GM19035 (cell line): ENCODE measurements around the gene PHKB.

ENCODE experiments used
- ATAC-seq: cut with Tn5 transposase; IDR thresholded peaks from one replicate; pipeline ENCODE4 v1.9.1; 2021; ENCODE audit not compliant: unreplicated experiment

PHKB gene

DNA sequence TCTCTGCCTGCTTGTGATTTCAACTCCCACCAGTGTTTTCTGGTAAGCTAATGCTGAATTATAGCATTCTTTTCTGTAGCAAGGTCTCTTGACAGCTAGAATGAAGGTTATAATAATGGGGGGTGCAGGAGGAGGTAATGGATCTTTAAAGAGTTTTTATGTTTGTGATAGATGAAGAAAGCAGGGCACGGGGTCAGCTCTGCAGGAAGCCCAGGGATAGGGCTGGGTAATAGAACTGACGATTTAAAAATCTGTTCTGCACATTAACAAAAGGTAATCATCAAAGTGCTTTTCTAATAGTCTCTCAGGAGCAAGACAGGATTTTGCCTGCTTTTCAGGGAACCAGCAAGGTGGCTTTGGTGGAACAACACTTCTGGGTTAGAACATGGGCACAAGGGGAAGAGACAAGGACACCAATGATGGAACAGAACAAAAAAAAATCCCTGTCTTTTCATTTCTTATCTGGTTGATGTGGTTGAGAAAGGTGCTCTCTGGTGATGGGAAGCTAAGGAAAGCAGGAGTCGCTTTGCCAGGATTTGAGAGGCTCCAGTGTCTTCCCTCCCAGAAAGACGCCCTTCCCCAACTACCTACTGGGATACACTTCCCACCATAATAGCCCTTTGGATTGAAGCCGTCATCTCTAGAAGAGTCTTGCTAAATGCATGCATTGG lies 263.1 kb downstream of the PHKB start:
- ATAC-seq, result no peak

DNA sequence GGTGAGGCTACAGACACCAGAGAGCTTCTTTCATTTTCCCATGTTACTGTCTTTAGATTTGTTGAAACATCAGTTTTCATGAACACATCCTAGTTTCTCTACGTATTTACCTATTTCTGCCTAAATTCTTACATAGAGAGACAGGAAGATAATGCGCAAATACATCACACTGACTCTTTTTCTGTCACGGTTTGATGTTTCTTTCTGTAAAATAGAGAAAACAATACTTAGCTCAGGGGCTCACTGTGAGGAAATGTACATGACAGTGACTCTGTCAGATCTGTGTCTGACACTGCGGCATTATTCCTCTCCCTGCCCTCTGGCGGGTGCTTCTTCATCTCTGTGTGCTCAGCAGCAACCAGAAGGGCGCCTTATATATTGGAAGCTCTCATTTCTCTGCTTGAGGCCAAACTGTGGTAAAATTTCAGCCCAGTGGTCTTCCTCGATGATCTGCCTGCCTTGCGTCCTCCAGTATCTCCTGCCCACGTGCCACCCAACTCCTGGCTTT lies 264.1 kb downstream of the PHKB start:
- no peak for ATAC-seq

DNA sequence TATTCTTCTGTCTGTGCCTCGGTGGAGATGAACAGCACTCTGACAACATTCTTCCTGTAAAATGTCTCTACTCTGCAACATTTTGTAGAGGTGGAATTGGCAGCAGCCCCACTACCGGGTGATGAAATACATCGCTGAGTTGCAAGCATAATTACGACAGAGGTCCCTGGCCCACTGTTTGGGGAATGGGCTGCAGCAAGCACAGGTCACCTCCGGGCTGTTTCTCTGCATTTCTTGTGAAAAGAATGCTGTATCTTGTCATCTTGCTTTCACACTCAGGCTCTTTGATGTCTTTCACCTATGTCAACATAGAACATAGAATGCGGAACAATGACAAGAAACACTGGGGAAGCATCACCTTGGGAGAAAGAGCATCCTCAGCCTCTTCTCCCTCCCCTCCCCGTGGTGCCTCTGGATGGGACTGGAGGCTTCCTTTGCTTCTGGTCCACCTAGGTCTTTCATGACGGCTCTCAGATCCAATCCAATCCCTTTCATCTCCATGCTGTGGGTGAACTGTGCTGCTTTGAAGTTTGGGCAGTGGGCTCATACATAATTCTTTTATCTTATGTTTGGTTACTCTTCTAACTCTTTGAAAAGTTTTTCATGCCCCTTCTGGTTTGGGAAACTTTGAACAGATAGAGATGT lies 265.0 kb downstream of the PHKB start:
- no peak for ATAC-seq

DNA sequence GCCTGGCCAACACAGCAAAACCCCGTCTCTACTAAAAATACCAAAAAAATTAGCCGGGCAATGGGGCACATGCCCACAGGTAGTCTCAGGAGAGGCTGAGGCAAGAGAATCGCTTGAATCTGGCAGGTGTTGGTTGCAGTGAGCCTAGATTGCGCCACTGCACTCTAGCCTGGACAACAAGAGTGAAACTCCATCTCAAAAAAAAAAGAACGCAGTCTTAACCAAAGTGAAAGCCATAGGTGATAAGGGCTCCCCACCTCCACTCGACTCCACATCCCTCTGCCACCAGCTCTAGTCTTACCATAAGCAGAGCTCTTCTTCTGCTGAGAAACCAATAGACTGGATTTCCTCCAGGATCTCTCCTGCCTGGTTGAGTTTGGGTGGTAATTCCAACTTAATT lies 266.0 kb downstream of the PHKB start:
- ATAC-seq, result no peak

DNA sequence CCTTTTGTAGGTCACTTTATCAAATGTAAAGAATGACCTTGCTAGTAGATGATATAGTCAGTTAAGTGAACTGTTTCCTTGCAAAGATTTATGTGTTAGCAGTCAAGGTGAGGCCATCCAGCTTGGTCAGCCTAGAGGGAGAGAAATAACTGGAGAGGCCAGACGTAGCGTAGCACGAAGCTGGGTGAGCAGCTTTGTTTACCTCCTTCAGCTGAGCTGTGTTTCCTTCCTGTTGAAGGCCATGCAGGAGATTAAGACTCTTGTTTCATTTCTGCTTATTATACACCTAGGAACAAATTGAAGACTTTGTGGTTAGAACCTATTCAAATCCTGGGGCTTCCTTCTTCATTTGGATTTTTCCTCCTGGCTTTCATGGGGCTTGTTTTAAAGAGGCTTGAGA lies 267.1 kb downstream of the PHKB start:
- no peak for ATAC-seq

DNA sequence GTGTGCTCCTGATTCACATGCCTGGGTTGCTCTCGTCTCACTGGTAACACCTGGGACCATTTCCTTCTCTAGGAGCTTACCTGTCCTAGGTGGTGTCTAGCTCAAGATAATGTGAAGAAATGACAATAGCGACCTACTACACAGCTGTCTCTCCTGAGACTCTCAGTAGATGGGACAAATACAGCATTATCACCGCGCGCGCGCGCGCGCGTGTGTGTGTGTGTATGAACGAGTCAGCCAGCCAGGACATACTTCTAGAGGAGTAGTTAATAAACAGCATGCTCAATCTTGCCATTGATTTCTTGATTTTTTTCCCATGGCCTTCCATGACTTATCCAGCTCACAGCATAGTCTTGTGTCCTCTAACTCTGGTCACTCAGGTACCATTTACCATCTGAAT lies 268.6 kb downstream of the PHKB start:
- no peak for ATAC-seq

DNA sequence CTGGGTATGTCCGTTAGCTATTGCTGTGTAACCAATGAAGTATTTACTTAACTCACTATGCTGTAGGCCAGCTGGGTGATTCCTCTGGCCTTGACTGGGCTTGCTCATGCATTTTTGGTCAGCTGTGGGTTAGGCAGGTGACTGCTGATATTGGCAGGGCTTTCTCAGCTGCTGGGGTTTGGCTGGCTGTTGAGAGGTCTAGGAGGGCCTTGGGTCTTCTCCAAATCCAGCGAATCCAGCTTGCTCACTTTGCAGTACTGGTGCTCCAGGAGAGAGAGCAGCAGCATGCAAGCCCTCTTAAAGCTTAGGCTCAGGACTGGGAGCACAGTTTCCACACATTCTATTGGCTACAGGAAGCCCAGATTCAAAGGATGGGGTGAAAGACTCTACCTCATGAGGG lies 270.1 kb downstream of the PHKB start:
- ATAC-seq, result no peak

DNA sequence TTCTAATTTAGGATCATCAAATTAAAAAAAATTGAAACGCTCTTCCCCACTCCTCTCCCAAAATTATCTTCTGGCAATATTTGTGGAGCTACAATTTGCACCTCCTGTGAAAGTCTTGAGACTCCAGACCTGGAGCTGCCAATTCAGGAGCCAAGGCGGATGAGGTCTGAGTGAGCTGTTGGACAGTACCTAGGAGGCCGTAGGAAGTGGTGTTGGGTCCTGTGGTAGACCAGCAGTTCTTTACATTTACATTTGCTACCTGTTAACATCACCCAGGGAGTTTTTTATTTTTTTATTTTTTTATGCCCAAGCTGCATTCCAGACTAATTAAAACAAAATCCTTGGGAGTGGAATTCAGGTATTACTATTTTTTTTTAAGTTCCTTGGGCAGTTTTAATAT lies 271.0 kb downstream of the PHKB start:
- ATAC-seq, result no peak

DNA sequence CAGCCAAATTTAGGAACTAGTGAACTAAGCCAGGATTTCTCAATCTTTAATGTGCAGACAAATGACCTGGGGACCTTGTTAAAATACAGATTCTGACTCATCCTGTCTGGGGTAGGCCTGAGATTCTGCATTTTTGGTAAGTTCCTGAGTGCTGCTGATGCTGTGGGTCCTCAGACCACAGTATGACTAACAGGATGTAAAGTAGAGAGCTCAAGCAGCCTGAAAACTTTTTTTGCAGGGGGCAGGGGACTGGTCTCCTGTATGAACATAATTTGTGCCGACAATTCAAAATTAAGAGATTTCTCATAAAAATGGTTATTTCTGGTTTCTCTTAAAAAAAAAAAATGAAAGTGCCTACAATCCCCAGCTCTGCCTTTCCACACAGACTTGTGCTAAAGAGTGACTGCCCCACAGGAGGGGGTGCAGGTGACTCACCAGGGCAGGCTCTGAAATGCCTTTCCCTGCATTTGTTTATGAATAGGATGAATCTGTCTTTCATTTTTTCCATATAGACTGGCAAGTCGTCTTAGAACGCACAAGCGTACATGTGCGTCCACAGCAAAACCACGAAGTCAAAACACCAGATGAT lies 271.5 kb downstream of the PHKB start:
- ATAC-seq, result no peak

DNA sequence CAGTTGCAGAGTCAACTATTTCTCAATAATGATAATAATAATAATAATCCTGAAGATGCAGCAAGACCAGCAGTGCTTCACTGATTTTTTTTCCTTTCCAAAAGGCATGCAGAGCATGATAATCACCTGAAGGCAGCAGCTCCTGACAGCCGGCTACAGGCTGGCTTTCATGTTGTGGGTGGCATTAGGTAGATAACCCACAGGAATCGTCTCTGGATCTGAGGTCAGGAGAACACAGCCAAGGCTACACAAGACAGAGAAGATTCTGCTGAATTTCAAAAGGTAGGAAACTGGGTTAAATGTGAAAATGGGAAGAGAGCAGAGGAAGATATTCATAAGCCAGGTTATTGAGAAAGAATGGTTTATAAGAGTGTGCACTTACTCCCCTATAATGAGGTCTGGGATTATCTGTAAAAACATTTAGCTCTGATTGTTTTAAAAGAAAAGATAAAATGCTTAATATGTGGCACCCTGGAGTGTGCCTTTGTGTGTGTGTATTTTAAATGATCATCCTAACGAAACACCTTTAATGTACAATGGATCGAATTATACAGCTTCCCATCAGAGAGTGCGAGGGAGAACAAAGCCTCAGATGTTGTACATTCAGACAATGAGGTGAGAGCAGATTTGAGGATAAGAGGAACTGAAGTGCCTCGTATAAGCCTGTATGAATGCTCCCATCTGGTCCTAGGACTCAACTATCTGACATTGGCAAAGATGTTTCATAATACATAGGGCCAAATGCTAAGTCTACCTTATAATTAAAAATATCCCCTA lies 273.1 kb downstream of the PHKB start:
- ATAC-seq, result no peak

DNA sequence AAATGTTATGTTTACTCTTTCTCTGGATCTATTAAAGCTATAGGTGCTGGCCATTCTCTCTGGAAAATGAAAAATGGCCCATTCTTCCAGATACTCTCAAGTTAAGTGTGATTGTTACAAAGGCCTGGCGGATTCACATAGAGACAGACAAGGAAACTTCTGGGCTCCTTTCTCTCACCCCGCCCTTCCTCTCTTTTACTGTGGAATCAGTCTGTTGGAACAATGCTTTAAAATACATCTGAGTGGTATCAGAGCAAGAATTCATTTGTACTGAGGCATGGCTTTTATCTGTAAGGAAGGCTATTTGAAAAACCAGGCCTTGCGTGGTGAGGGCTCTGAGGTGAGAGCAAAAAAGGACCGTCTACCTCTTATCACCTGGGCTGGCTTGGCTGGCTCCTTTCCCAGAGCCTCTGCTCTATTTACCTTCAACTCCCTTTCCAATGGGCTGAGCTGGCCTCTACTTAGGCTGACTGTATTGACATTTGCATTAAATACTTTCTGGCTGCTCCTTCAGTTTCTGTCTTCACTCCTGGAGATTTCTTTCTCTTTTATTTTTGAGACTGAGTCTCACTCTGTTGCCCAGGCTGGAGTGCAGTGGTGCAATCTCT lies 274.0 kb downstream of the PHKB start:
- no peak for ATAC-seq

DNA sequence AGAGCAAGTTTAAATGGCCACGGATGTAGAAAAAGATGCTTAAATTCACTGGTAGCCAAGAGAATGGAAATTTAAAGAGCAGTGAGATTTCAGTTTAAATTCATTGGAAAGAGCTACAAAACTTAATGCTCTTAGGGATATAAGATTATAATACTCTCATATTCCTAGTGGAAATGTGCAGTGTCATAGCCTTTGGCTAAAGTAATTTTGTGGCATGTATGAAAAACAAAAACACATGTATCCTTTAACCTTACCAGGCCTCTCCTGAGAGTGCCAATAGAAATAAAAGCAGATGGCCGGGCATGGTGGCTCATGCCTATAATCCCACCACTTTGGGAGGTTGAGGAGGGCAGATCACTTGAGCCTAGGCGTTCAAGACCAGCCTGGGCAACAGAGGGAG lies 289.2 kb downstream of the PHKB start:
- no peak for ATAC-seq
